H9 (cell line): ENCODE measurements around the gene MYCBPAP. TPM values are rescaled to one million over a fixed set of nuclear protein-coding genes. Genes with fewer than 3 reads are reported as not detected.

Experiments used
- DNase-seq: peaks from one replicate; pipeline ENCODE4 v3.0.0-alpha.2; 2017
- H2AFZ ChIP-seq: one replicate; pipeline ENCODE4 v1.6.1; 2013; ENCODE audit warnings: mild to moderate bottlenecking, low read length, control low read depth, moderate library complexity
- H2AK5ac ChIP-seq: 2 replicates; pipeline ENCODE4 v1.6.1; 2013; ENCODE audit warnings: low read length, control low read depth, mixed read lengths; ENCODE audit not compliant: insufficient read length
- H2BK120ac ChIP-seq: one replicate; pipeline ENCODE4 v1.6.1; 2013; ENCODE audit warnings: low read depth, mild to moderate bottlenecking, low read length, control low read depth, inconsistent platforms; ENCODE audit not compliant: poor library complexity, severe bottlenecking
- H2BK12ac ChIP-seq: 2 replicates; pipeline ENCODE4 v1.6.1; 2013; ENCODE audit warnings: low read length, control low read depth, mixed read lengths, low read depth; ENCODE audit not compliant: insufficient read length
- H2BK15ac ChIP-seq: 2 replicates; pipeline ENCODE4 v1.6.1; 2013; ENCODE audit warnings: low read depth, low read length, control low read depth
- H2BK20ac ChIP-seq: one replicate; pipeline ENCODE4 v1.6.1; 2013; ENCODE audit warnings: low read depth, mild to moderate bottlenecking, low read length, control low read depth, inconsistent platforms; ENCODE audit not compliant: poor library complexity, severe bottlenecking
- H2BK5ac ChIP-seq: 2 replicates; pipeline ENCODE4 v1.6.1; 2013; ENCODE audit warnings: low read length, control low read depth, mixed read lengths; ENCODE audit not compliant: insufficient read length
- H3K14ac ChIP-seq: 2 replicates; pipeline ENCODE4 v1.6.1; 2013; ENCODE audit warnings: low read length, control low read depth; ENCODE audit not compliant: insufficient read depth
- H3K18ac ChIP-seq: 2 replicates; pipeline ENCODE4 v1.6.1; 2013; ENCODE audit warnings: low read depth, mild to moderate bottlenecking, mixed read lengths, low read length, control low read depth; ENCODE audit not compliant: insufficient read length
- H3K23ac ChIP-seq: 2 replicates; pipeline ENCODE4 v1.6.1; 2013; ENCODE audit warnings: low read length, control low read depth, mixed read lengths, low read depth; ENCODE audit not compliant: insufficient read length
- H3K23me2 ChIP-seq: 2 replicates; pipeline ENCODE4 v1.6.1; 2013; ENCODE audit warnings: low read depth, mild to moderate bottlenecking, mixed read lengths, low read length, control low read depth; ENCODE audit not compliant: insufficient read length, poor library complexity, severe bottlenecking
- H3K27ac ChIP-seq: 2 replicates; pipeline ENCODE4 v1.5.1; 2013; ENCODE audit warnings: low read length, control low read depth, mixed read lengths, low read depth; ENCODE audit not compliant: insufficient read length
- H3K27me3 ChIP-seq: 2 replicates; pipeline ENCODE4 v1.6.1; 2013; ENCODE audit warnings: low read length, control low read depth, inconsistent platforms; ENCODE audit not compliant: insufficient read depth
- H3K4ac ChIP-seq: 2 replicates; pipeline ENCODE4 v1.6.1; 2013; ENCODE audit warnings: low read depth, mild to moderate bottlenecking, control low read depth, inconsistent platforms, low read length, moderate library complexity
- H3K4me1 ChIP-seq: 2 replicates; pipeline ENCODE4 v1.6.1; 2013; ENCODE audit warnings: low read length, control low read depth, inconsistent platforms; ENCODE audit not compliant: insufficient read depth
- H3K4me2 ChIP-seq: 2 replicates; pipeline ENCODE4 v1.6.1; 2013; ENCODE audit warnings: low read length, control low read depth, mixed read lengths; ENCODE audit not compliant: insufficient read length, insufficient read depth
- H3K56ac ChIP-seq: 2 replicates; pipeline ENCODE4 v1.6.1; 2013; ENCODE audit warnings: low read depth, mild to moderate bottlenecking, mixed read lengths, low read length, control low read depth; ENCODE audit not compliant: insufficient read length
- H3K79me1 ChIP-seq: 2 replicates; pipeline ENCODE4 v1.6.1; 2013; ENCODE audit warnings: low read depth, mild to moderate bottlenecking, moderate library complexity, low read length, control low read depth, inconsistent platforms; ENCODE audit not compliant: insufficient read depth, poor library complexity, severe bottlenecking
- H3K79me2 ChIP-seq: 2 replicates; pipeline ENCODE4 v1.6.1; 2013; ENCODE audit warnings: low read length, control low read depth, inconsistent platforms; ENCODE audit not compliant: insufficient read depth
- H3K9ac ChIP-seq: 2 replicates; pipeline ENCODE4 v1.6.1; 2013; ENCODE audit warnings: low read length, control low read depth, mixed read lengths; ENCODE audit not compliant: insufficient read length; ENCODE audit errors: extremely low read depth
- H3K9me3 ChIP-seq: one replicate; pipeline ENCODE4 v1.6.1; 2013; ENCODE audit warnings: low read depth, low read length, inconsistent platforms; ENCODE audit not compliant: control insufficient read depth
- H3T11ph ChIP-seq: one replicate; pipeline ENCODE4 v1.6.1; 2013; ENCODE audit warnings: mild to moderate bottlenecking, low read length, control low read depth, inconsistent platforms
- H4K20me1 ChIP-seq: one replicate; pipeline ENCODE4 v1.6.1; 2013; ENCODE audit not compliant: control insufficient read depth, insufficient read length, insufficient read depth
- H4K5ac ChIP-seq: 2 replicates; pipeline ENCODE4 v1.6.1; 2013; ENCODE audit warnings: low read depth, mild to moderate bottlenecking, mixed read lengths, low read length, control low read depth; ENCODE audit not compliant: insufficient read length
- H4K8ac ChIP-seq: replicated peaks from 2 replicates; pipeline ENCODE4 v1.6.1; 2013; ENCODE audit warnings: low read length, control low read depth, mixed read lengths, low read depth; ENCODE audit not compliant: insufficient read length
- H4K91ac ChIP-seq: 2 replicates; pipeline ENCODE4 v1.6.1; 2013; ENCODE audit warnings: low read depth, mild to moderate bottlenecking, moderate library complexity, mixed read lengths, low read length, control low read depth; ENCODE audit not compliant: insufficient read length
- H3K27ac Mint-ChIP-seq, 3 experiments: 2 replicates in 2 of 3; 3 replicates in 1 of 3; pipeline ENCODE4 v1.8.0; 2020 to 2021; ENCODE audit warnings: mixed read lengths in 3 of 3, mild to moderate bottlenecking in 1 of 3, moderate library complexity in 1 of 3
- H3K27me3 Mint-ChIP-seq: 2 replicates; pipeline ENCODE4 v1.8.0; 2021; ENCODE audit warnings: low read depth, mild to moderate bottlenecking, moderate library complexity, mixed read lengths
- H3K36me3 Mint-ChIP-seq, 3 experiments: 2 replicates in 2 of 3; 3 replicates in 1 of 3; pipeline ENCODE4 v1.8.0; 2020 to 2021; ENCODE audit warnings: low read depth in 3 of 3, mixed read lengths in 3 of 3; ENCODE audit not compliant: insufficient read depth in 1 of 3
- H3K4me1 Mint-ChIP-seq, 2 experiments: 2 replicates each; pipeline ENCODE4 v1.8.0; 2020; ENCODE audit warnings: mixed read lengths in 2 of 2
- H3K4me3 Mint-ChIP-seq, 2 experiments: 2 replicates in 1 of 2; 3 replicates in 1 of 2; pipeline ENCODE4 v1.8.0; 2020 to 2021; ENCODE audit warnings: mild to moderate bottlenecking in 2 of 2, mixed read lengths in 2 of 2, moderate library complexity in 1 of 2
- H3K9me3 Mint-ChIP-seq, 2 experiments: 2 replicates in 1 of 2; 3 replicates in 1 of 2; pipeline ENCODE4 v1.8.0; 2020; ENCODE audit warnings: mild to moderate bottlenecking in 2 of 2, mixed read lengths in 2 of 2, moderate library complexity in 1 of 2
- WGBS: extraction: QIAGEN DNeasy Blood & Tissue Kit; methylation state at CpG from one replicate; pipeline ENCODE4 v1.1.7; 2013; ENCODE audit warnings: missing lambda C conversion rate, low lambda C conversion rate, mixed read lengths; ENCODE audit not compliant: insufficient read length; ENCODE audit errors: extremely low coverage; 5-methylcytosine and 5-hydroxymethylcytosine counted together
- total RNA-seq: library from RNA; stranded (reverse); gene quantifications from 2 replicates; pipeline ENCODE4 v1.2.1, GENCODE V29; 2021
- TF ChIP-seq, protein P1 (sequence below): fragments of 200-600 bp; sonication (generic); conservative IDR thresholded peaks from 3 replicates; pipeline ENCODE4 v1.8.0; 2021; ENCODE audit warnings: antibody characterized with exemption, mild to moderate bottlenecking

Gene MYCBPAP
- total RNA-seq, 1 experiment from 2014 or later, result 1.7 TPM

DNA sequence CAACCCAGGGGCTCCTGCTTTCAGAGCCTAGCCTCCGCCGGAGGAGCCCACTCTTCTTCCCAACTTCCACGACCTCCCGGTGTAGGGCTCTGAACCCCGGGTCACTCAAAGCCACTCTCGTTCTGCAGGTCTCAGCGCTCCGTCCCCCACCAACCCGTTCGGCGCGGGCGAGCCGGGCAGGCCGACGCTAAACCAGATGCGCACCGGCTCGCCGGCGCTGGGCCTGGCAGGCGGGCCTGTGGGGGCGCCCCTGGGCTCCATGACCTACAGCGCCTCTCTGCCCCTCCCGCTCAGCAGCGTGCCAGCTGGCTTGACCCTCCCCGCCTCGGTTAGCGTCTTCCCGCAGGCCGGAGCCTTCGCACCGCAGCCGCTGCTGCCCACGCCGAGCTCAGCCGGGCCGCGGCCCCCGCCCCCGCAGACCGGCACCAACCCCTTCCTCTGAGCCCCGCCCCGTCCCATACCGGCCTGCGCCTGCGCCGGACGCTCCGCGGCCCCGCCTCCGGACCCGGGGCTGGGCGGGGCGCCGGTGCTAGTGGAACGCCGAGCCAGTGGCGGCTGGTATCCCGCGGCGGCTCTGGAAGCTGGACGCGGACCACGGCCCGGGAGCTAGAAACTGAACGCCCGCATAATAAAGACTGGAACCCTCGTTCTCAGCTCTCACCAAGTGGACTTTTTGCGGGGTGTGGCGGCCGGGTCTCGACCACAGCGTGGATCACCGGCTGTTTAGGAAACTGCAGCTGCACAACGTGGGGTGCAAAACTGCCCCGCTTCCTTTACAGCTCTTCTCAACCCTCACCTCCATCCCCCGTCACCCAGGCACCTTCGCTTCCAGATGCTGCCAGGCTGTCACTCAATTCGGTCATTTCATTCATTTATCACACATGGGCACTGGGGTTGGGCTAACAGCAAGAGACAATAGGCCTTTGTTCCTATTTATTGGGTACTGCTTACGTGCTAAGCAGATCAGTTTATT is 33.8 kb downstream of the MYCBPAP start:
- H3K9me3 Mint-ChIP-seq, result no peaks in the 10 kb centered on the region
- Histone ChIP-seq H2BK15ac (no peak overlapping the region), H3T11ph (no peak overlapping the region), H3K9me3 (no peaks in the 10 kb centered on the region), H2BK5ac (no peak overlapping the region), H3K79me2 (no peaks in the 10 kb centered on the region), H4K5ac (no peak overlapping the region), H3K4me1 (0 out of 2 replicates have a peak, but pooled peaks cover 2% of the 10 kb centered on the region), H4K91ac (no peak overlapping the region), H2BK12ac (no peak overlapping the region), H2AK5ac (no peak overlapping the region), H3K9ac (peak overlapping the region; percentile 8), H4K20me1 (no peaks in the 10 kb centered on the region), H2AFZ (no peak overlapping the region), H3K23ac (no peak overlapping the region), H3K56ac (no peak overlapping the region), H3K79me1 (no peaks in the 10 kb centered on the region), H2BK20ac (no peak overlapping the region), H3K27ac (no peak overlapping the region), H4K8ac (no peak overlapping the region), H3K4ac (no peak overlapping the region), H2BK120ac (no peak overlapping the region), H3K18ac (peak overlapping the region; percentile 77), H3K14ac (peak overlapping the region; percentile 71), H3K4me2 (peak overlapping the region; percentile 76), H3K23me2 (peaks cover 8% of the 10 kb centered on the region), H3K27me3 (no peaks in the 10 kb centered on the region; the same call in 1 of the 2 replicates)
- TF ChIP-seq, protein P1, sequence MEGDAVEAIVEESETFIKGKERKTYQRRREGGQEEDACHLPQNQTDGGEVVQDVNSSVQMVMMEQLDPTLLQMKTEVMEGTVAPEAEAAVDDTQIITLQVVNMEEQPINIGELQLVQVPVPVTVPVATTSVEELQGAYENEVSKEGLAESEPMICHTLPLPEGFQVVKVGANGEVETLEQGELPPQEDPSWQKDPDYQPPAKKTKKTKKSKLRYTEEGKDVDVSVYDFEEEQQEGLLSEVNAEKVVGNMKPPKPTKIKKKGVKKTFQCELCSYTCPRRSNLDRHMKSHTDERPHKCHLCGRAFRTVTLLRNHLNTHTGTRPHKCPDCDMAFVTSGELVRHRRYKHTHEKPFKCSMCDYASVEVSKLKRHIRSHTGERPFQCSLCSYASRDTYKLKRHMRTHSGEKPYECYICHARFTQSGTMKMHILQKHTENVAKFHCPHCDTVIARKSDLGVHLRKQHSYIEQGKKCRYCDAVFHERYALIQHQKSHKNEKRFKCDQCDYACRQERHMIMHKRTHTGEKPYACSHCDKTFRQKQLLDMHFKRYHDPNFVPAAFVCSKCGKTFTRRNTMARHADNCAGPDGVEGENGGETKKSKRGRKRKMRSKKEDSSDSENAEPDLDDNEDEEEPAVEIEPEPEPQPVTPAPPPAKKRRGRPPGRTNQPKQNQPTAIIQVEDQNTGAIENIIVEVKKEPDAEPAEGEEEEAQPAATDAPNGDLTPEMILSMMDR, result peak; percentile 34; the same call in 2 of the 3 replicates
- H3K27me3 Mint-ChIP-seq, result peaks cover 34% of the 10 kb centered on the region
- DNase-seq, result peak; percentile 92
- no CpG with 5 or more reads among the region's 82 CpGs for WGBS
- H3K4me1 Mint-ChIP-seq, result peaks cover 26 to 36% of the 10 kb centered on the region in 2 experiments
- H3K27ac Mint-ChIP-seq, result no peak overlapping the region
- no peaks in the 10 kb centered on the region for H3K36me3 Mint-ChIP-seq
- H3K4me3 Mint-ChIP-seq, result peak overlapping the region; percentile 69 to 82
